ENCODE data around the gene ZBTB32. TPM values are rescaled to one million over a fixed set of nuclear protein-coding genes. Genes with fewer than 3 reads are reported as not detected.
A peak's percentile ranks its signal among the peaks of the same experiment; 100 is the strongest.

Gene ZBTB32
- total and polyA plus RNA-seq, 4 donors, result 0.14 to 0.68 TPM; not detected in 2

GRCh38 chr19:35740423-35741202 is 36.3 kb downstream of the ZBTB32 start:
- Histone ChIP-seq H3K27me3 (ENCODE audit: control insufficient read depth, insufficient read depth, low read length) (no peaks in the 10 kb centered on the region), H3K4me1 (ENCODE audit: control insufficient read depth, insufficient read depth, low read length) (peaks cover 40% of the 10 kb centered on the region), H3K27ac (ENCODE audit: low read depth, low read length) (peak overlapping the region; percentile 87), H3K36me3 (ENCODE audit: control insufficient read depth, insufficient read depth, low read length) (peaks cover 61% of the 10 kb centered on the region), H3K9me3 (ENCODE audit: control insufficient read depth, insufficient read depth, low read length) (no peaks in the 10 kb centered on the region), H3K4me3 (ENCODE audit: low read depth, low read length) (peak overlapping the region; percentile 61)
- 0% methylated on average over 62 of the region's 63 CpGs for WGBS (ENCODE audit: insufficient coverage)
- peak; percentile 89 to 99 (median 96) for DNase-seq (ENCODE audit: low read depth in 4 of 6, low spot score in 6 of 6)

- peak overlapping the region; percentile 87 for H3K27ac ChIP-seq (ENCODE audit: low read depth, low read length)
- DNase-seq (ENCODE audit: low read depth in 4 of 6, low spot score in 6 of 6), result no peak
- H3K4me3 ChIP-seq (ENCODE audit: low read depth, low read length), result peak overlapping the region; percentile 61
- no peaks in the 10 kb centered on the region for H3K27me3 ChIP-seq (ENCODE audit: control insufficient read depth, insufficient read depth, low read length)
- WGBS (ENCODE audit: insufficient coverage), result 0% methylated on average over 10 of the region's 12 CpGs
- H3K36me3 ChIP-seq (ENCODE audit: control insufficient read depth, insufficient read depth, low read length), result peaks cover 57% of the 10 kb centered on the region
- peaks cover 46% of the 10 kb centered on the region for H3K4me1 ChIP-seq (ENCODE audit: control insufficient read depth, insufficient read depth, low read length)
- H3K9me3 ChIP-seq (ENCODE audit: control insufficient read depth, insufficient read depth, low read length), result no peaks in the 10 kb centered on the region
These were observed 36.8 kb downstream of the ZBTB32 start for GRCh38 chr19:35741203-35741515.

GRCh38 chr19:35742121-35742724 is 37.9 kb downstream of the ZBTB32 start, which contains the start of gene IGFLR1:
TSS of gene IGFLR1 (minus strand) at chr19:35742452. CDS start at chr19:35741180, 1,272 bp downstream.
- no peaks in the 10 kb centered on the region for H3K9me3 ChIP-seq (ENCODE audit: control insufficient read depth, insufficient read depth, low read length)
- H3K4me1 ChIP-seq (ENCODE audit: control insufficient read depth, insufficient read depth, low read length), result peaks cover 51% of the 10 kb centered on the region
- H3K36me3 ChIP-seq (ENCODE audit: control insufficient read depth, insufficient read depth, low read length), result peaks cover 47% of the 10 kb centered on the region
- no peak within 1 kb of the TSS for H3K27ac ChIP-seq (ENCODE audit: low read depth, low read length)
- H3K4me3 ChIP-seq (ENCODE audit: low read depth, low read length), result no peak within 1 kb of the TSS
- 86% methylated on average over 8 of the region's 9 CpGs for WGBS (ENCODE audit: insufficient coverage)
- H3K27me3 ChIP-seq (ENCODE audit: control insufficient read depth, insufficient read depth, low read length), result no peaks in the 10 kb centered on the region
- no peak for DNase-seq (ENCODE audit: low read depth in 4 of 6, low spot score in 6 of 6)

- H3K27me3 ChIP-seq (ENCODE audit: control insufficient read depth, insufficient read depth, low read length), result no peaks in the 10 kb centered on the region
- peak overlapping the region; percentile 100 for H3K27ac ChIP-seq (ENCODE audit: low read depth, low read length)
- H3K4me3 ChIP-seq (ENCODE audit: low read depth, low read length), result no peak overlapping the region
- peaks cover 34% of the 10 kb centered on the region for H3K36me3 ChIP-seq (ENCODE audit: control insufficient read depth, insufficient read depth, low read length)
- WGBS (ENCODE audit: insufficient coverage), result 88% methylated on average over 17 of the region's 19 CpGs
- H3K9me3 ChIP-seq (ENCODE audit: control insufficient read depth, insufficient read depth, low read length), result no peaks in the 10 kb centered on the region
- peaks cover 60% of the 10 kb centered on the region for H3K4me1 ChIP-seq (ENCODE audit: control insufficient read depth, insufficient read depth, low read length)
- no peak for DNase-seq (ENCODE audit: low read depth in 4 of 6, low spot score in 6 of 6)
These were observed 39.5 kb downstream of the ZBTB32 start for GRCh38 chr19:35743640-35744429.

- peak overlapping the region; percentile 94 for H3K4me3 ChIP-seq (ENCODE audit: low read depth, low read length)
- peaks cover 64% of the 10 kb centered on the region for H3K4me1 ChIP-seq (ENCODE audit: control insufficient read depth, insufficient read depth, low read length)
- under 1% methylated on average over 35 of the region's 41 CpGs for WGBS (ENCODE audit: insufficient coverage)
- H3K36me3 ChIP-seq (ENCODE audit: control insufficient read depth, insufficient read depth, low read length), result peaks cover 26% of the 10 kb centered on the region
- DNase-seq (ENCODE audit: low read depth in 4 of 6, low spot score in 6 of 6), result peak; percentile 82 to 99 (median 94)
- H3K27me3 ChIP-seq (ENCODE audit: control insufficient read depth, insufficient read depth, low read length), result no peaks in the 10 kb centered on the region
- H3K9me3 ChIP-seq (ENCODE audit: control insufficient read depth, insufficient read depth, low read length), result no peaks in the 10 kb centered on the region
- peak overlapping the region; percentile 100 for H3K27ac ChIP-seq (ENCODE audit: low read depth, low read length)
These were observed 40.3 kb downstream of the ZBTB32 start for GRCh38 chr19:35744430-35745327.

GRCh38 chr19:35745328-35746086 is 41.1 kb downstream of the ZBTB32 start, which contains the start of the genes PSENEN and U2AF1L4:
TSS of gene PSENEN (plus strand) at chr19:35745651. CDS start at chr19:35745931, 280 bp downstream.
TSS of gene U2AF1L4 (minus strand) at chr19:35745418. CDS start at chr19:35745391, 27 bp downstream.
- Histone ChIP-seq H3K4me1 (ENCODE audit: control insufficient read depth, insufficient read depth, low read length) (peaks cover 60% of the 10 kb centered on the region), H3K36me3 (ENCODE audit: control insufficient read depth, insufficient read depth, low read length) (peaks cover 29% of the 10 kb centered on the region), H3K4me3 (ENCODE audit: low read depth, low read length) (peak within 1 kb of the TSS; percentile 94), H3K27ac (ENCODE audit: low read depth, low read length) (peak within 1 kb of the TSS; percentile 100), H3K27me3 (ENCODE audit: control insufficient read depth, insufficient read depth, low read length) (no peaks in the 10 kb centered on the region), H3K9me3 (ENCODE audit: control insufficient read depth, insufficient read depth, low read length) (no peaks in the 10 kb centered on the region)
- peak; percentile 97 to 100 (median 99) for DNase-seq (ENCODE audit: low read depth in 4 of 6, low spot score in 6 of 6)
- under 1% methylated on average over 31 of the region's 40 CpGs for WGBS (ENCODE audit: insufficient coverage)

- H3K4me3 ChIP-seq (ENCODE audit: low read depth, low read length), result peak overlapping the region; percentile 94
- WGBS (ENCODE audit: insufficient coverage), result 5% methylated on average over 3 of the region's 4 CpGs
- no peaks in the 10 kb centered on the region for H3K27me3 ChIP-seq (ENCODE audit: control insufficient read depth, insufficient read depth, low read length)
- H3K36me3 ChIP-seq (ENCODE audit: control insufficient read depth, insufficient read depth, low read length), result peaks cover 32% of the 10 kb centered on the region
- peak overlapping the region; percentile 86 for H3K27ac ChIP-seq (ENCODE audit: low read depth, low read length)
- DNase-seq (ENCODE audit: low read depth in 4 of 6, low spot score in 6 of 6), result no peak
- H3K4me1 ChIP-seq (ENCODE audit: control insufficient read depth, insufficient read depth, low read length), result peaks cover 54% of the 10 kb centered on the region
- H3K9me3 ChIP-seq (ENCODE audit: control insufficient read depth, insufficient read depth, low read length), result no peaks in the 10 kb centered on the region
These were observed 41.7 kb downstream of the ZBTB32 start for GRCh38 chr19:35746087-35746462.

GRCh38 chr19:35746531-35746930 is 42.2 kb downstream of the ZBTB32 start:
- Histone ChIP-seq H3K27me3 (ENCODE audit: control insufficient read depth, insufficient read depth, low read length) (no peaks in the 10 kb centered on the region), H3K9me3 (ENCODE audit: control insufficient read depth, insufficient read depth, low read length) (no peaks in the 10 kb centered on the region), H3K4me3 (ENCODE audit: low read depth, low read length) (no peak overlapping the region), H3K36me3 (ENCODE audit: control insufficient read depth, insufficient read depth, low read length) (peaks cover 34% of the 10 kb centered on the region), H3K4me1 (ENCODE audit: control insufficient read depth, insufficient read depth, low read length) (peaks cover 49% of the 10 kb centered on the region), H3K27ac (ENCODE audit: low read depth, low read length) (no peak overlapping the region)
- 91% methylated on average over 4 of the region's 5 CpGs for WGBS (ENCODE audit: insufficient coverage)
- DNase-seq (ENCODE audit: low read depth in 4 of 6, low spot score in 6 of 6), result no peak
